Hepatic stellate cell (primary cell): ENCODE measurements around the gene EP400.
"Not testable (repeated sequence)": the region's sequence is repeated elsewhere in the genome, so short reads cannot be mapped to it uniquely, and the experiment has no call there.

Source experiments
- DNase-seq: peaks from one replicate; pipeline ENCODE4 v3.0.0; 2011; ENCODE audit warnings: low spot score

The EP400 gene

GRCh38 chr12:131948713-131949430, 870 bp upstream of the EP400 start:
- DNase-seq: not testable (repeated sequence)

DNA sequence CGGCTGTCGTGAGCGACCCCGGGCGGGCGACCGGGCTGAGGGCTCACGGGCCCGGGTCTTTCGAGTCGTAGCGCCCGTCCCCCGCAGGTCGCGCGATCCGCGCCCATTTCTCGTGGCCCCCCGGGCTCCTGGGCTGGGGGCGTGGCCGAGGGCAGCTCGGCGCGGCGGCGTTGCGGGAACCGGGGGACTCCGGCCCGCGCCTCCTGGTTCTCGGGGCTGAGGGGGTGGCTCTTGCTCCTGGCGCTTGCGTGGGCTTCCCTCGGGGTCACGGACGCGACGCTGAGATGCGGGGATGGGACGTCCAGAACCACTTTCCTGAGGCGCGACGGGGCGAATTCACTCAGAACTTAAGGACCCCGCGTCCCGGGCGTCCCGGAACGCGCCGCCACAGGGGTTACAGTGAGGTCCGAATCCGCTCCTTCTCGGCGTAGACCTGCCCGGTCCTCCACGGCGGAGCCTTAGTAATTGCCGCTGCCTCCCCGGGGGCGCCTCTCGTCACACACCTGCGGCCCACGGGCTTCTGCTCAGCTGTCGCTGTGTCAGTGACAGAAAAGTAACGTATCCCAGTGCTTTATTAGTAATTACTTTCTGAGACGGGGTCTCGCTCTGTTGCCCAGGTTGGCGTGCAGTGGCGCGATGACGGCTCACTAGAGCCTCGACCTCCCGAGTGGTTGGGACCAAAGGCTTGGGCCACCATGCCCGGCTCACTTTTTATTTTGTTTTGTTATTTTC, 606 bp downstream of the EP400 start:
- peak; percentile 48 for DNase-seq

GRCh38 chr12:131953810-131954209, 4.1 kb downstream of the EP400 start:
- not testable (repeated sequence) for DNase-seq

DNA sequence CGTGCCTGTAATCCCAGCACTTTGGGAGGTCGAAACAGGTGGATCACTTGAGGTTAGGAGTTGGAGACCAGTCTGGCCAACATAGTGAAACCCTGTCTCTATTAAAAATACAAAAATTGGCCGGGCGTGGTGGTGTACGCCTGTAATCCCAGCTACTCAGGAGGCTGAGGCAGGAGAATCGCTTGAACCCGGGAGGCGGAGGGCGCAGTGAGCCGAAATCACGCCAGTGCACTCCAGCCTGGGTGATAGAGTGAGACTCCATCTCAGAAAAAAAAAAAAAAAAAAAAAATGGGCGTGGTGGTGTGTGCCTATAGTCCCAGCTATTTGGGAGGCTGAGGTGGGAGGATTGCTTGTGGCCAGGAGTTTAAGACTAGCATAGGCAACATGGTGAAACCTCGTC, 4.7 kb downstream of the EP400 start:
- DNase-seq: not testable (repeated sequence)

- no peak for DNase-seq
These were observed 9.4 kb downstream of the EP400 start for GRCh38 chr12:131959116-131959515.

- DNase-seq: no peak
These were observed 10.2 kb downstream of the EP400 start for GRCh38 chr12:131959641-131960589.

GRCh38 chr12:131960590-131961325, 11.0 kb downstream of the EP400 start:
- not testable (repeated sequence) for DNase-seq

DNA sequence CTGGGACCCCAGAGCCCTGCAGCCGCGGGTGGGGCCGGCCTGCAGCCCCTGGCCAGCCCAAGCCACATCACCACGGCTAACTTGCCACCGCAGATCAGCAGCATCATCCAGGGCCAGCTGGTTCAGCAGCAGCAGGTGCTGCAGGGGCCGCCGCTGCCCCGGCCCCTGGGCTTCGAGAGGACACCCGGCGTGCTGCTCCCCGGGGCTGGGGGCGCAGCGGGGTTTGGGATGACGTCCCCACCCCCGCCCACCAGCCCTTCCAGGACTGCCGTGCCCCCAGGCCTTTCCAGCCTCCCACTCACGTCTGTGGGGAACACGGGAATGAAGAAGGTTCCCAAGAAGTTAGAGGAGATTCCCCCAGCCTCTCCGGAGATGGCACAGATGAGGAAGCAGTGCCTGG, 11.6 kb downstream of the EP400 start:
- not testable (repeated sequence) for DNase-seq

GRCh38 chr12:131962069-131962468, 12.3 kb downstream of the EP400 start:
- DNase-seq: no peak

GRCh38 chr12:131963381-131963780, 13.6 kb downstream of the EP400 start:
- DNase-seq: no peak

DNA sequence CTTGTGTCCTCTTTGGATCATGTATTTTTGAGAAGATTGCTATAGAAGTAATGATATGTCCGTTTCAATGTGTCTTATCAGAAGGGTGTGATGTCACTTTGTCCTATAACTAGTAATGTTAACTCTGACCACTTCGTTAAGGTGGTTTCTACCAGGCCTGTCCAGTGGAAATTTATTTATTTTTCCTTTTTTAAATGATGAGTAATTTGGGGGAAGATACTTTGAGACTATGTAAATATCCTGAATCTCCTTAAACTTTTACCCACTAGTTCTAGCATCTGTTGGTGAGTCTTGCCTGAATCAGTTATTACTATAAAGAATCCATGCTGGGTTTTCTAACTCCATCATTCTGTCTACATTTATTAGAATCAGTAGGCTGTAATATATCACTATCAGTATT, 15.3 kb downstream of the EP400 start:
- no peak for DNase-seq

- DNase-seq: no peak
These were observed 21.5 kb downstream of the EP400 start for GRCh38 chr12:131971226-131971625.

DNA sequence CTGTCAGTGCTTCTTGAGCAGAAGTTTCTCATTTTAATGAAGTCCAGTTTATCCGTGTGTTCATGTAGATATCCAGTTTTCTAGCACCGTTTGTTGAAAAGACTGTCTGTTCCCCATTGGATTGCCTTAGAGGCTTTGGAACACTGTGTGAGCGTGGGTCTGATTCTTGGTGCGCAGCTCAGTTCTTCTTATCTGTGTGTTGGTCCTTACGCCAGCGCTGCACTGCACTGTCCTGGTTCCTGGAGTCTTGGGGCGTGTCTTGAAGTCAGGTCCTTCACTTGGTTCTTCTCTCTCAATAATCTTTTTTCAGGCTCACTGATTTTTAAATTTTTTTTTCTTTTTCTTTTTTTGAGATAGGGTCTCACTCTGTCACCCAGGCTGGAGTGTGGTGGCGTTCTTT, 25.5 kb downstream of the EP400 start:
- DNase-seq: no peak

DNA sequence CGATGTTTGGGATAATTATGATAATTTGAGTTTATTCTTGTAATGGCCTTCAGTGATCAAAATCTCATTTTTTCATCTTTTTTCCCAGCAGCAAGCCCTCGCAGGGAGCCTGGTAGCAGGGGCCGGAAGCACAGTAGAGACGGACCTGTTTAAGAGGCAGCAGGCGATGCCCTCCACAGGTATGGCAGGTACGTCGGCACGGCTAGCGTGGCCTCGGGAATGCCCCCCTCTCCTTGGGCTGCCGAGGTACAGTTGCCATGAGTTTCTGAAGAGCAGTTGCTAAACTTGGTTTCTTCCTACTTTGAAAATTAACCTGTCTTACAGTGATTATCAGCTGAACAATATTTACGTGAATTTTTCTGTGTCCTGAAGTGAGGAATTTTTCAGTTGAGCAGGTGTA, 29.9 kb downstream of the EP400 start:
- no peak for DNase-seq

DNA sequence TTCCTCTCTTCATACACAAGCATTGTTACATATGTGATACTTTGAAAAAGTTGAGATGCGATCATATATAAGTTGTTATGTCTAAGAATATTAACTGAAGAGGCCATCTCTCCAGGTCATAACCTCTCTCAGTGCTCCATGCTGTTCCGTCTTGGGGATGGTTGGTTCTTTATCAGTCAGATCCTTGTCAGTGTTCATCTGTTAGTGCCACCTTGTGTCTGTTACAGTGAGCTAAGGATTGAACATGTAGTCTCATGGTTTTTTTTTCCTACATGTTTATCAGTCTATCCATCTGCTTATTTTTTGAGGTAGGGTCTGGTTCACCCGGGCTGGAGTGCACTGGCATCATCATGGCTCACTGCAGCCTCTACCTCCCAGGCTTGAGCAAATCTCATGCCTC, 30.5 kb downstream of the EP400 start:
- DNase-seq: no peak

GRCh38 chr12:131981388-131981787, 31.6 kb downstream of the EP400 start:
- no peak for DNase-seq

- DNase-seq: no peak
These were observed 32.3 kb downstream of the EP400 start for GRCh38 chr12:131982041-131982440.

DNA sequence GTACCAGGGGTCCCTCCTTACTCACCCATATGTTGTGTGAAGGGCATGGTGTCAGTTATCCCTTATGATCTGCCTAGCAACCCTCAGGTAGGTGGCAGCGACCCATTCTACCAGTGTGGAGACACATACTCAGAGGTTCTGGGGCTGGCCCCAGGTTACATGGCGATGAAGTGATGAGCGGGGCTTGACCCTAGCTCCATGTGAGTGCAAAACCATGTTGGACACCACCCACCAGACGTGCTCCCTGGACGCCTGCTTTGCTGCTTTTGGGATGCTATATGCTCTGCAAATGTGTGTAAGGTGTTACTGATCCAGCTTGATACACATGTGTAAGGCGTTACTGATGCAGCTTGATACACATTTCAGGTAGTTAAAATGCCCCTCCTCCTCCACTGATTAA, 33.3 kb downstream of the EP400 start:
- DNase-seq: no peak

- DNase-seq: no peak
These were observed 33.8 kb downstream of the EP400 start for GRCh38 chr12:131983554-131983953.

GRCh38 chr12:131984334-131984733, 34.6 kb downstream of the EP400 start:
- no peak for DNase-seq

GRCh38 chr12:131985510-131985875, 35.8 kb downstream of the EP400 start:
- DNase-seq: not testable (repeated sequence)

DNA sequence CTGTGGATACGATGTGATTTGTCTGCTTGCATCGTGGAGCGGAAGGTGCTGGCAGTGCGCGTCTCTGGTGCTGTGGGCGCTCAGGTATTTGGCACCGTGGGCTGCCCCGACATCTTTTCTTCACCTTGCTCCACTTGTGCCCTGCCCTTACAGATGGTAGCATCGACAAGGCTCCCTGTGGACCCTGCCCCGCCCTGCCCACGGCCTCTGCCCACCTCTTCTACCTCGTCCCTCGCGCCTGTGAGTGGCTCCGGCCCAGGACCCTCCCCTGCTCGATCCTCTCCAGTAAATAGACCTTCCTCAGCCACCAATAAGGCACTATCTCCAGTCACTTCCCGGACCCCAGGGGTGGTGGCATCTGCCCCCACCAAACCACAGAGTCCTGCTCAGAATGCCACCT, 36.6 kb downstream of the EP400 start:
- DNase-seq: no peak
